Gastroesophageal sphincter (tissue), 4 donors: ENCODE results near the gene MALT1. TPM values are rescaled to one million over a fixed set of nuclear protein-coding genes. Genes with fewer than 3 reads are reported as not detected.

ENCODE experiments used
- ATAC-seq: fragments of 150-250 bp; one replicate; pipeline ENCODE4 v1.9.1; 2016; ENCODE audit warnings: mild to moderate bottlenecking, moderate library complexity
- H3K27ac ChIP-seq, 4 donors: fragments of 200-600 bp; sonication (generic) in 3 of 4; 1 replicate in 3 of 4; 2 replicates in 1 of 4; pipeline ENCODE4 v1.5.1; 2016 to 2019
- H3K27me3 ChIP-seq: fragments of 200-600 bp; sonication (generic); one replicate; pipeline ENCODE4 v1.5.1; 2019
- H3K36me3 ChIP-seq, 2 donors: fragments of 200-600 bp; sonication (generic); one replicate each; pipeline ENCODE4 v1.5.1; 2019; ENCODE audit warnings: control low read depth in 1 of 2
- H3K4me1 ChIP-seq, 3 donors: fragments of 200-600 bp; sonication (generic); 1 replicate in 2 of 3; 2 replicates in 1 of 3; pipeline ENCODE4 v1.5.1; 2016 to 2019; ENCODE audit warnings: control low read depth in 2 of 3
- H3K4me3 ChIP-seq, 2 donors: fragments of 200-600 bp; sonication (generic); one replicate each; pipeline ENCODE4 v1.5.1; 2019; ENCODE audit warnings: mild to moderate bottlenecking in 1 of 2, moderate library complexity in 1 of 2
- H3K9me3 ChIP-seq, 3 donors: fragments of 200-600 bp; sonication (generic); one replicate each; pipeline ENCODE4 v1.5.1; 2017 to 2019; ENCODE audit warnings: control low read depth in 2 of 3
- CTCF ChIP-seq, 4 experiments: fragments of 200-600 bp in 2 of 4; fragments of 450-650 bp in 2 of 4; sonication (generic) in 1 of 4; IDR thresholded peaks; one replicate each; pipeline ENCODE4 v1.5.1; 2017 to 2019; ENCODE audit warnings: antibody characterized with exemption in 4 of 4, mild to moderate bottlenecking in 2 of 4, moderate library complexity in 2 of 4
- EP300 ChIP-seq: sonication (generic); formaldehyde crosslinking; IDR thresholded peaks from one replicate; pipeline ENCODE4 v1.6.1; 2017; ENCODE audit warnings: antibody characterized with exemption, mild to moderate bottlenecking
- POLR2A ChIP-seq, 2 donors: fragments of 450-650 bp; IDR thresholded peaks; one replicate each; pipeline ENCODE4 v1.6.1; 2017; ENCODE audit warnings: antibody characterized with exemption in 2 of 2, mild to moderate bottlenecking in 2 of 2, moderate library complexity in 1 of 2
- POLR2AphosphoS5 ChIP-seq: sonication (generic); formaldehyde crosslinking; IDR thresholded peaks from one replicate; pipeline ENCODE4 v1.6.1; 2017; ENCODE audit warnings: antibody characterized with exemption
- WGBS, 2 donors: methylation state at CpG; one replicate each; pipeline ENCODE4 v1.1.5; 2018; ENCODE audit warnings: low coverage in 1 of 2; 5-methylcytosine and 5-hydroxymethylcytosine counted together
- total RNA-seq, 4 donors: library from RNA; depleted of rRNA; stranded (reverse); fragments of >200 nt; gene quantifications; one replicate each; pipeline ENCODE4 v1.1.0, GENCODE V29; 2016

MALT1 gene
- total RNA-seq, 4 donors from 2014 or later = 19.4 to 26.6 (median 24.1) TPM

- TF ChIP-seq POLR2AphosphoS5 = no peak
- no peak for TF ChIP-seq CTCF (IDR thresholded peaks at IDR 0.05)
- TF ChIP-seq EP300 = no peak
- TF ChIP-seq POLR2A (IDR thresholded peaks at IDR 0.05) = no peak
- 100% methylated on average over 1 of the region's 1 CpG for WGBS, 2 donors
Measured at GRCh38 chr18:58714821-58715220, 43.6 kb downstream of the MALT1 start.

GRCh38 chr18:58715540-58715939 lies 44.3 kb downstream of the MALT1 start:
- no peak for ATAC-seq
- no peak for TF ChIP-seq POLR2AphosphoS5
- TF ChIP-seq EP300 = no peak
- TF ChIP-seq POLR2A (IDR thresholded peaks at IDR 0.05) = no peak
- TF ChIP-seq CTCF (IDR thresholded peaks at IDR 0.05) = no peak
- Histone ChIP-seq H3K27me3 (no peaks in the 10 kb centered on the region), H3K36me3 (peaks cover 0 to 9% of the 10 kb centered on the region in 2 donors), H3K4me1 (peaks cover 0 to 5% (median 0%) of the 10 kb centered on the region in 3 donors), H3K4me3 (no peak overlapping the region), H3K9me3 (no peaks in the 10 kb centered on the region), H3K27ac (no peak overlapping the region)
- WGBS, 2 donors = 56 to 72% methylated on average over 2 of the region's 2 CpGs

More at GRCh38 chr18:58714821-58715220, 43.6 kb downstream of the MALT1 start:
- Histone ChIP-seq H3K27ac (no peak overlapping the region), H3K27me3 (no peaks in the 10 kb centered on the region), H3K4me1 (peaks cover 0 to 5% (median 0%) of the 10 kb centered on the region in 3 donors), H3K36me3 (peaks cover 0 to 9% of the 10 kb centered on the region in 2 donors), H3K9me3 (no peaks in the 10 kb centered on the region), H3K4me3 (no peak overlapping the region)
- no peak for ATAC-seq

GRCh38 chr18:58716060-58716756 lies 44.9 kb downstream of the MALT1 start:
- ATAC-seq = no peak
- H3K4me1 ChIP-seq = peaks cover 0 to 5% (median 0%) of the 10 kb centered on the region in 3 donors
- TF ChIP-seq POLR2A (IDR thresholded peaks at IDR 0.05) (no peak), EP300 (no peak), POLR2AphosphoS5 (no peak), CTCF (IDR thresholded peaks at IDR 0.05) (no peak)
- no peaks in the 10 kb centered on the region for H3K27me3 ChIP-seq
- no peak overlapping the region for H3K4me3 ChIP-seq
- no peak overlapping the region for H3K27ac ChIP-seq
- H3K36me3 ChIP-seq = peaks cover 0 to 9% of the 10 kb centered on the region in 2 donors
- no peaks in the 10 kb centered on the region for H3K9me3 ChIP-seq
- WGBS, 2 donors = 16 to 51% methylated on average over 3 to 4 of the region's 4 CpGs

GRCh38 chr18:58721566-58722239 lies 50.4 kb downstream of the MALT1 start:
- Histone ChIP-seq H3K27ac (no peak overlapping the region), H3K27me3 (no peaks in the 10 kb centered on the region), H3K36me3 (peaks cover 0 to 28% of the 10 kb centered on the region in 2 donors), H3K4me1 (no peaks in the 10 kb centered on the region), H3K9me3 (no peaks in the 10 kb centered on the region), H3K4me3 (no peak overlapping the region)
- ATAC-seq = no peak
- 71 to 90% methylated on average over 4 to 7 of the region's 9 CpGs for WGBS, 2 donors
- TF ChIP-seq CTCF (IDR thresholded peaks at IDR 0.05) (no peak), EP300 (no peak), POLR2A (IDR thresholded peaks at IDR 0.05) (no peak), POLR2AphosphoS5 (no peak)
